DMS79 (cell line): ENCODE results near the gene RSL24D1.
"Not testable (repeated sequence)": the region's sequence is repeated elsewhere in the genome, so short reads cannot be mapped to it uniquely, and the experiment has no call there.

Source experiments
- DNase-seq: peaks from one replicate; lab custom pipeline; 2025; lab: John Stamatoyannopoulos, UW

Gene RSL24D1

DNA sequence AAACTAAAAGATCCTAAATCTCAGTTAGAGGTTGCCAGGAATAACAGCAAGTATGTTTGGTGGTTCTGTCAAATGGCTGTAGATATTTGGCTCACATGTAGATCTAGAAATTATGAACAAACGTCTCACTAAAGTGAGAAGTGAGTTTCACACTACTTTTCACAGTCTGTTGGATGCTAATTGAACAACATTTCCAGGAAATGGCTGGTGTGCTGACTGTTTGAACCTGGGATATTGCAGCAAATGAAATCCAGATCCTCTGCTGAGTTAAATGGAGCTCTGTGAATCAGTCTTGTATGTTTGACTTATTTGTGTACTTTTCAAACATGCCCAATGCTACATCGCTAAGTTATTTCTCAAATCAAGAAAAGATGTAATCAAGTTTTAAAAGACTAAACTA lies 21.3 kb upstream of the RSL24D1 start:
- no peak for DNase-seq

- DNase-seq = no peak
These were observed 7.7 kb upstream of the RSL24D1 start for GRCh38 chr15:55204464-55204863.

GRCh38 chr15:55202206-55202605 lies 5.5 kb upstream of the RSL24D1 start:
- no peak for DNase-seq

GRCh38 chr15:55198706-55199105 lies 2.0 kb upstream of the RSL24D1 start:
- DNase-seq = no peak

DNA sequence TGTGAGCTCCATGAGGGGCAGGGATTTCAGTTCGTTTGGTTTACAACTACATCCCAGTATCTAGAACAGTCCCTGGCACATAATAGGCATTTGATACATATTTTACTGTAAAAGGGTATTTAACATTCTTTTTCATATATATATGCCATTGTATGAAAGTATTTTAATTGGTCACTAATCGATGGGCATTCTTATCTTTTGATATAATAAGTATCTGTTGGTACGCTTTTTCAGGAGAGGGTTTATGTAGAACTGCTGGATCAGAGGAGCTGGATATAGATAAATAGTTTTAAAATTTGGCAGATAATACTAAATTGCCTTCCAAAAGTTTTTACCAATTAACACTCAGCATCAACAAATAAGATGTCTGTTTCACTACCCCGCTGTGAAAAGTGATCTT lies 978 bp upstream of the RSL24D1 start:
- no peak for DNase-seq

DNA sequence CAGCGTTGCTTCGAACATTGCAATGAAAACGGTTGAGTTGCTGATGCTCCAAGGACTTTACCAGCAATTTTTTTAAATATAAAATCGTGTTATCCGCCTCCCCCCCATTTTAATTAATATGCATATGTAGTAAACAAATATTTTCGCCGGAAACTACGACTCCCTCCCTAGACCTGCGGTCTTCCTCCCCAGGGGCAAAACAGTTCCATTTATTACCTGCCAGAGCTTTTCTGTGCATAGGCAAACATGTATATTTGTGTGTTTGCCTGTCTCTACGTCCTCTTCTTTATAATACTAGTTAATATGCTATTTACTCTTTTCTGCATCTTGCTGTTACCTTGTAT lies 593 bp upstream of the RSL24D1 start:
- DNase-seq = no peak

DNA sequence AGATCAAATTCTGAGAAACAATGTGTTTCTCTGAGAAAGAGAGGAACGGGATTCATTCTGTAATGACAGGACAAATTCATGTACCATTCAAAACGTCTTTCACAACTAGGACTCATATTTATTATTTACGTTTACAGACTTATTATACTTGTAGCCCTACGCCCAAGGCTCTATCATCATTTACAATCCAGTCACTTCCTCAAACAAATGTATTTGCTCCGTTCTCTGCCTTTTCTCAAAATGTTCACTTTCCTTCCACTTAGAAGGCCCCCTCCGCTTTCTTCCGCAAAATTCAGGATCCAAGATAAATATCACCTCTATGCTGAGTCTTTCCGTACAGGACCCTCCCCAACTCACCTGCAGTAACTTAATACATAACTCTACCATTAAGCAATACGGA lies 745 bp downstream of the RSL24D1 start:
- no peak for DNase-seq

DNA sequence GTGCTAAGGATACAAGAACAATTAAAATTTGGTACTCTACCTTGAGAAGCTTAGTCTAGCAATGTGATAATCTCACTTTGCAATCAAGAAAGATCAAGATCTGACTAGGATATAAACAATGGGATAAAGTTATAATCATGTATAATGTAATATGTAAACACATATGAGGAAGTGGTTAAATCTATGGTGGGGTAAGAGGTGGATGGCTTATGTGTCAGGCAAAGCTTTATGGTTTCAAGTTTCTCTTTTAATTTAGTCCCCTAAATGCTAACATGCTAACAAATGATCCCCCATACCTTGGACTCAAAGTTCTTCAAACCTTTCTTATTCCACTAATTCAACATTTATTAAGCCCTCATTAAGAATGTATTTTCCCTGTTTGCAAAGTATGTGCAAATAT lies 2.5 kb downstream of the RSL24D1 start:
- no peak for DNase-seq

DNA sequence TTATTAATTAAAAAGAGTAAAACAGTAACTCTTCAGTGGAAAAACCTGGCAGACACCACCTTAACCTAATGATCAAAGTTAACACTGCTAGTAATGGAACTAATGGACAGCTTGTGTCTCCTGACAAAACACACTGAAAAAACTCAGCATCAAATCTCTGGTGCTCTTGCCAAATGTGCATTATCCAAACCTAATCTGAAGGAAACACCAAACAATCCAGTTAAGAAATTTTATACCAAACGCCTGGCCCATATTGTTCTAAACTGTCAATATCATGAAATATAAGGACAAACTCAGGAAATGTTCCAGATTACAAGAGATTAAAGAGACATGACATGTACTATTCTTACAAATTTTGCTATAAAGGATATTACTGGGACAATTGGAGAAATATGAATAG lies 10.4 kb downstream of the RSL24D1 start:
- DNase-seq = no peak

DNA sequence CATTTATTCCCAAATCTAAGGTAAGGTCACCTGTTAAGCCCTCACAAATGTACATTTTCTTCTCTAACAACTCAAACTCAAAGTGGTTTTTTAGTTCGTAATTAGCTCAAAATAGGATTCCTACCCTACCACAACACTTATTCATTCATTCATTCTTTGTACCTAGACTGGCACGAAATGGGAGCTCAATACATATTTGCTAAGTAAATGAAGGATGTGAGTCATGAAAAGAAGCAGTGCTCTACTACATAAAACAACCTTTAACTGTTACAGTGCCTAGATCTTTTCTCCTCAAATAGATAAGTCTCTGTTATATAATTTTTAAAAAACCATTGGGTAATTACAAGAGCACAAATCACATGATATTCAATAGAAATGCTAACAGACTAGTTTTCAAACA lies 13.1 kb downstream of the RSL24D1 start:
- DNase-seq = no peak

GRCh38 chr15:55179141-55179540 lies 17.6 kb downstream of the RSL24D1 start:
- DNase-seq = no peak

GRCh38 chr15:55170361-55170760 lies 26.4 kb downstream of the RSL24D1 start:
- DNase-seq = no peak

DNA sequence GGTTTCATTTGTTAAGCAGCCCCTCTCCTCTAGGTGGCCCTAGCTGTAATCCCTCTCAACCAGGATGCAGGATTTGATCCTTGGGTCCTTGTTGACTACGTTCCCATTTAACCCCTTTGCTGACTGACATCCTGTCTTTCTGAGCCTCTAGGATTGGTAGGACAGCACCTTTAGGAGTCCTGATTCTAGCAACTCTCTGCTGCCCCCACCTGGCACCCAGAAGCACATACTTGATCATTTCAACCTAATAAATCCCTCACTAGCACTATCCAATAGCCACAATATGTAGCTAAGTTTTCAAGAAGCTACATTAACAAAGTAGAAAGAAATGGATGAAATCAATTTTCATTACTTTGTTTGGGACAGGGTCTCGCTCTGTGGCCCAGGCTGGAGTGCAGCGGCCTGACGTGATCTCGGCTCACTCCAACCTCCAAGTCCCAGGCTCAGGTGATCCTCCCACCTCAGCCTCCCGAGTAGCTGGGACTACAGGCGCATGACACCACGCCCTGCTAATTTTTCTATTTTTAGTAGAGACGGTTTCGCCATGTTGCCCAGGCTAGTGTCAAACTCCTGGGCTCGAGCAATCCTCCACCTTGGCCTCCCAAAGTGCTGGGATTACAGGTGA lies 28.3 kb downstream of the RSL24D1 start:
- DNase-seq = no peak

DNA sequence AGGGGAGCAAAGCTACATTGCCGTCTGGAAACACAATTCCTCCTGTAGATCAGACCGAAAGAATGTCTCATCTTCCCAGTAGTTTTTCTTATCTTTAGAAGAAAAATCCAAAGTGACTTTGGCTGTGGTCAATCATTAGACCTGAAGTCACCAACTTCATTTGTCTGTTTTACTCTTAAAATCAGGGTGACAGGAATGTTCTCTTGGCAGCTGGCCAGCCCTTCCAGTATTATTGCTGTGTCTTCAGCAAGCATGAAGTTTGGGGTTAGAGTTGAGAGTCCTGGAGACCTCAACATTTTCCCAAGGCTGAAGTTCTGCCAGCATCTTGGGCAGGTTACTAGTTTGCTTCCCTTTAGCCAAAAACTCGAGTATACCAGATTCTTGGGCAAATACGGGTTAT lies 32.5 kb downstream of the RSL24D1 start:
- DNase-seq = no peak

- no peak for DNase-seq
These were observed 45.1 kb downstream of the RSL24D1 start for GRCh38 chr15:55151631-55152030.

GRCh38 chr15:55143132-55143531 lies 53.6 kb downstream of the RSL24D1 start:
- not testable (repeated sequence) for DNase-seq

DNA sequence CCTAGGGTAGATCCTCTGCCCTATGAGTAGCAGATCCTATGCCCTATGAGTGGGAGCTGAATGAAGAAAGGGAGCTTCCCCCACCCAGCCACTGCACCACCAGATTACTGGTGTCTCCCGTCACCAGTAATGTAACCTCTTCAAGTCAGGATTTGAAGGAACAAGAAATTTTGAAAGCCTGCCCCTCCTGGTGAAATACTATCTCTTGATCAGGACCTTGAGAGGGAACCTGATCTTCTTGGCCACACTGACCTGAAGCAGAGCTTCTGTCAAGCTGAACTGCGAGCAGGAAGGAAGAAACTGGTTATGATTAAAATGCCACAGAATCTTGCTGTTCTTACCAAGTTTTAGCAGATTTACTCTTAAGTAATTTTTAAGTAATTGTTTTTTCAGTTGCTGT lies 62.8 kb downstream of the RSL24D1 start:
- no peak for DNase-seq

GRCh38 chr15:55132672-55133071 lies 64.1 kb downstream of the RSL24D1 start:
- DNase-seq = no peak
